Fibroblast of skin of left quadriceps (primary cell): ENCODE results near the gene ITSN1.
"Not testable (repeated sequence)": the region's sequence is repeated elsewhere in the genome, so short reads cannot be mapped to it uniquely, and the experiment has no call there.

ENCODE experiments used
- DNase-seq, 2 experiments: peaks; one replicate each; pipeline ENCODE4 v3.0.0-alpha.2; 2013; ENCODE audit warnings: low read depth in 2 of 2

ITSN1 gene

DNA sequence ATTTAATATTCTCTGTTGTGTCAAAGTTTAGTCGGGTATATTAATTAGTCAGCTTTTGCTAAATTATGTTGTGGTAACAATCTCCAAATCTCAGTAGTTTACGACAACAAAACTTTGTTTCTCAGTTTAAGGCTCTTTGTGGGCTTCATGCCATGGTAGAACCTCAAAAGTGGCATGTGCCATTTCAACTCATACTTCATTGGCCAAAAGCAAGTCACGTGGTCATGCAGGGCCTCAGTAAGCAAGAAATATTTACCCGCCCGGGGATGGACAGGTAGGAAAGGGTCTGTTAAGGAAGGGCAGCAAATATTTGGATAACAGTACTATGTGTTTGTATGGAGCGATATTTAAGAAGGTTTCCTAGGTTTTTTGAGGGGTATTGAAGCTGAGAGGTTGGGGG is 38.6 kb downstream of the ITSN1 start:
- no peak for DNase-seq

DNA sequence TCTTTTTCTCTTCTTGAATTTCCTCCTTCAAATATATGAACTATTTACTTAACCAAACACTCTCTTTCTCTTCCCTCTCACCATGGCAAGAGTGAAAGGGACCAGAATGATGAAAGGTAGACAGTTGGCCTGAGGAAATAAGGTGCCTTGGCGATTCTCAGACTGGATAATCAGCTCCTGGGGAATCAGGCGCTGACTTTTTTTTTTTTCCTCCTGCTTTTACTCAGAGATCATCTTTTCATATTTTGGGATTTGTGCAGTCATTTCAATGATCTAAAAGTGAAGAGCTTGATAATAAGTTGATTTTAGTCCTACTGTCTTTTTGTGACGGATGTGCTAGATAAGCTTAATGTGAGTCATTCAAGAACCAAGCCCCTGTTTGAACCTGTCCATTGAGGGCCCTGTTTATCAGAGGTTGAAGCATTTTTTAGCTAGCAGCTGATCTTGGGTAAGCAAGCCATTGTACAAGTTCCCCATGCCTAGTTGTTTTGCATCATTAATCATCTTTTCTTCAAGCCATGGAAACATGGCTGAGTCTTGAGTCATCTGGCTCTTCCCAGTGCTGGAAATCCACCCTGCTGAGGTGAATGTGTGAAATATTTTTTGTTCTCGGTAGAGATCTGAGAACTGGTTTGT is 40.8 kb downstream of the ITSN1 start:
- DNase-seq = peak; percentile 84 to 85

DNA sequence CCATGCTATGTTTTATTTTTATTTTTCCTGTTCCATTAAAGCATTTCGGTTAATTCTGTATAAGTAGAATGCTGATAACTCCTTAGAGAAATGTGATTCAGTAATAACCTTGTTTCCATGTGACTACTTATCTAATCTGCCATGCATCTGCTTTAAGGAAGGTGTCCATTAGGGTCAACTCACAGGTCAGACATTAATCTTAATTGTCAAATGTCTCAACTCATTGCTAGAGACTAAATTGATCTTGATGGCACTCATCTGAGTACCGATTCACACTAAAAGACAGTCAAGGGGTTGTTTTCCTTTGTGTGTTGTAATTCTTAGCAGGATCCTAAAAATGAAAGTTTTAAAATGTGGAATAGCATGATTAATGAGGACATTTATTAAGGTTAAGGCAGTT is 41.8 kb downstream of the ITSN1 start:
- no peak for DNase-seq

DNA sequence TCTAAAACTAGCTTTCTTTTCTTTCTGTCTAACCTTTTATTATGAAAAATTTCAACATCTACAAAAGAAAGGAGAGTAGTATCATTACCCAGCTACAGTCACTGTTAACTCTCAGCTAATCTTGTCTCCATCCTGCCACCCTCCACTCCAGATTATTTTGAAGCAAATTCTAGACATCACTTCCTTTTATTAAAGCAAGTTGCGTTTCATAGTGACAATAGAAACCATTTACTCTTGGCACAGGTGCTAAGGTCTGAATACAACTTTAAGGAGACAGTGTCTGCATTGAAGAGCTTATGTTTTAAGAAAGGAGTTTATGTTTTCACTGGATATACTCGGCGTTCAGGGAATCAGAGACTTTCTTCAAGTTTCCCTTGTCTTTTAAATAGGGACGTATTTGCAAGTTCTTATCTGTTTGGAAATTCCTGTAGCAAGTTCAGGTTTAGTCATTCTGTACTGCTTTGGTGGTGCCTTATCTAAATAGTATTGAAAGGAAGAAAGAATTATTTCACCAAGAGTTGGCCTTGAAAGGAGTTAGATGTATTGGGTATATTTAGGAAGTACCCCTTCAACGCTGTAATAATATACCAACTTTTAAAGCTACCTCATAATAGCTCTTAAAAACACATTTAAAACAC is 42.7 kb downstream of the ITSN1 start:
- DNase-seq = no peak

DNA sequence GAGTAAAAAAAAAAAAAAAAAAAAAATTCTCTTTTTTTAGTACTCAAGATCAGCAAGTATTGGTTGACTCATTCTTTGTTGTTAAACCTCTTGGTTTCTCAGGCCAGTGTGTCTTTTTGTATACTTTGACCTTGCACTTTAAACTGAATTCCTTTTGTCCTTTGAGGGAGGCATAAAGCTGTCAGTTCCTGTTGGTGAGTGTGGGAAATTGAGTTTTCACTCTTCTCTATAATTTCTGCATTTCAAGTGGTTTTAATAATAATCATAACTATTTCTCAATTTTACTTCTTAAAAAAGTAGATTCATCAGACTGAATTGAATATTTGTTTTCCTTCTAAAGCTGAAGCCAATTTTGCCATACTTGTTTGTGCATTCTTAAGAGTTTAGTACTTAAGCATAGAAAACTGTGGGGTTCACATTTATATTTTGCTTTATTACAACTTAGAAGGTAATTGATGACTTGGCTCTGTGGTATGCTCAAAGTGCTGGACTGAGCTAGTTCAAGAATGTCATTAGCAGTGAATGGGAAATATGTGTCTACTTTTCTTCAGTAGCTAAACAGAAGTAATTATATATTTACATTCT is 43.4 kb downstream of the ITSN1 start:
- peak; percentile 74 for DNase-seq

DNA sequence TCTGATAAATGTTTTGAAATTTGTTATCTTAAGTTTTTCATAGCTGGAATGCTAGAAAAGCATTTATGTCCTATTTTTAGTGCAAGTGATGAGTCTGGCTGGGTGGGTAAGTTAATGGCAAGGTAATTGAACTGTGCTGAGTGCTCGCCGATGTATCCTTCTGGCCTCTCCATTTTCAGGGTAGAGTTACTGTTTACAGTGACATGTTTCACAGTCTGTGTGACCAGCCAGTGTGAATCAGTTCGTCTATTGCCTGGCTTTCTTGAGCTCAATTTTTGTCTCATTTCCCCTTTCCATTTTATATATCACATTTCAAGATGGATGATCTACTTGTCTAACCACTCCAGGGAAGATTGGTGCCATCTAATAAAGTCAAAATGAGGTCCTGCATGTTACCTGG is 44.1 kb downstream of the ITSN1 start:
- no peak for DNase-seq

DNA sequence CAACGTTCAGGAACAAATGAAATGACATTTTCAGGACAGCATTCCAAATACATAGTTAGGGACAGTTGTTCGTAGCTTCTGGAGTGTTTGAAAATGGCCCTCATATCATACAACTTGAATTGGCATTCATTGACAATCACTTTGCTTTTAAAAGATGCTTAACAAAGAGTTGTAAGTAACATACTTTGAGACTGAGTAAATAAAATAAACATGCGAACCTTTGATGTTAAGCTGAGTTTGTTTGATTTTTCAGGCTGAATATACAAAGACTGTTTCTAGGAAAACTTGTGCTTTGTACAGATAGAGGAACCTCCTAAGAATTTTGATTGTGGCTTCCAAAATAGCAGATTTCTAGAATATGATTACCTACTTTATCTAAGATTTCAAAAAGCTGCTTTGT is 45.3 kb downstream of the ITSN1 start:
- DNase-seq = no peak

DNA sequence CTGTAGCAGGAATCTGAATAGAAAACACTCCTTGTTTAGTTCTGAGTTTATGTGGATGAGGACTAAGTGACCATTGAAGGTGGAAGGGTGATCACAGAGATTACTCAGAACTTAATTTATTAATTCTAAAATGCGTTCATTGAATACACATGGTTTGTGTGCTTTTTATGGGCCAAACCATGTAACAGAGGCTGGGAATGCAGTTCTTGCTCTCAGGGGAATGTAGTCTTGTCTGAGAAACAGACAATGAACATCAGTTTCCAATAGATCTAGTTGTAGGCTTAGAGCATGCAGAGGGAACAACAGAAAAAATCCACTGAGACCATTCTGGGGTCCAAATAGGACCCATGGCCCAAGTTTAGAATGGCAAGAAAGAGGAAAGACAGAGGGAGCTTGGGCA is 46.1 kb downstream of the ITSN1 start:
- peak; percentile 59 to 70 for DNase-seq

DNA sequence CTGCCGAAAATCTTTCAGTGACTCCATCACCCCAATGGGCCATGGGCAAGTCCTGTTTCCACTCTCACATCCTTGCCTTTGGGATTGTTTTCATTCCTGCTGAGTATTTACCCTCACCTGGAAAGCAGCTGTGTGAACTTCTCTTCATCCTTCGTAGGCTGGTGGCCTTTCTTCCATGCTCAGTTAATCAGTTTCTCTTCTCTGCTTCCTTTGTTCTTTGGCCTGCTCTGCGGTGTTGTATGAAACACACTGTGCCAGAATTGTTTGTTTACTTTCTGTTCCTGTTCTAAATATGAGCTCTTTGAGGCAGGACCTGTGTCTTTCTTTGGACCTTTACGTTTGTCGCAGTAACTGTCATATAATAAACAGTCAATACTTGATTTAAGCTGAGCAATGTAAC is 48.6 kb downstream of the ITSN1 start:
- DNase-seq = no peak

DNA sequence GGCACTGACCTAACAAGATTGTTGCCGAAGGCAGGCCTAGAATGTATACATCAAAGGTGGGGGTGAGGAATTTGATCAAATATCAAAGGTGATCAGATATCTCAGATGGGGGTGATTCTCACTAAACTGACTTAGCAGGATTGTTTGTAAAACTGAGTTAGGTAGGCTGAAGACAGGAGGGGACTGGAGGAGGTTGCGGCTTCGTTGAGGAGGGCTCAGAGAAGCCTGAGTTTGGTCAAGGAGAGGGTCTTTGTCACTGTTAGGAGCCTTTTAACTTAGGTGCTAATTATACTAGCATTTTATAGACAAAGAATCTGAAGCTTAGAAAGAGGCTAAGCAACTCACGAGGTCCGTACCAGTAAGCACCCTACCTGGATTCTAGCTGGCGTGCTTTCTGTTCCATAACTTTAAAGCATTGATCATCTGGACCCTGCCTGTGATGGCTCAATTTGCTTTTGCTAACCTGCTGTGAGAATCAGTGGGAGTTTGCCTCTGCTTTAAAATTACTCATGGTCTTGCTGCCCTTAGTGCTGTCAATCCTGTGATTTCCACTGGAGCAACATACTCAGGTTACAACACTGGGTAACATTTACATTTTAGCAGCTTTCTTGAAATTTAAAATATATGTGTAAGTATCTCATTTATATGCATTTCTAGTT is 49.8 kb downstream of the ITSN1 start:
- no peak for DNase-seq

DNA sequence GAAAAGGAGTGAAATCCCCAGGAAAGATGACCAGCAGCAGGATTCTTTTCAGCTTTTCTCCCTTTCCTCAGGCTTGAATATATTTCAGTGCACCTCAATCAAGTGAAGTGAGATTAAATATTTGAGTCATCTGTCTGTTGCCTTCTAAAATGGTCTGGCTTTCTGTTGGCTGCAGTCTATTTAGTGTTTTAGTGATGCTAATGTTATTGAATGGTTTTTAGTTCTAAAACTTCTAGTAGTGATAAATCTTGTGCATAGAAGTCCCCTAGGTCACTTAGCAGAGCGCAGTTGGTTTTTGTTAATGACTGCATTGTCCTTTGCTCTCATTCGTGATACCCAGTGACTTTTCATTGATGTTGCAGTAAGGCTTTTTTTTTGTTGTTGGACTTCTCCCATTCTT is 53.5 kb downstream of the ITSN1 start:
- DNase-seq = no peak

DNA sequence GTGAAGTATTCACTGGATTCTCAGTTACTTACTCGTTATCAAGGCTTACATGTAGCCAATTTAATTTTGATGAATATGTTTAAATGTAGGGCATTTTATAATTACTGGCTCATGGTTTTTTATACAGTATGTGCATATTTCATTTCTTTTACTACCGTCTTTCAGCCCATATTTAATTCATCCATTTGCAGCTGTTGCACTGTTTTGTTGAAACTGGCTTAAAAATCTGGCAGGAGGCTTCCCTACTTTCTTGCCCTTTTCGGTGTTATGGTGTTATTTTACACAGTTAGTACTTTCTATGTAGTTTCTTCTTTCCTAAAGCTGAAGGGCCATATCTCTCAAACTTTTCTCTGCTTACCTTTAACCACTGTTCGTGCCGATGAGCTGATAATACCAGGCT is 54.2 kb downstream of the ITSN1 start:
- no peak for DNase-seq

DNA sequence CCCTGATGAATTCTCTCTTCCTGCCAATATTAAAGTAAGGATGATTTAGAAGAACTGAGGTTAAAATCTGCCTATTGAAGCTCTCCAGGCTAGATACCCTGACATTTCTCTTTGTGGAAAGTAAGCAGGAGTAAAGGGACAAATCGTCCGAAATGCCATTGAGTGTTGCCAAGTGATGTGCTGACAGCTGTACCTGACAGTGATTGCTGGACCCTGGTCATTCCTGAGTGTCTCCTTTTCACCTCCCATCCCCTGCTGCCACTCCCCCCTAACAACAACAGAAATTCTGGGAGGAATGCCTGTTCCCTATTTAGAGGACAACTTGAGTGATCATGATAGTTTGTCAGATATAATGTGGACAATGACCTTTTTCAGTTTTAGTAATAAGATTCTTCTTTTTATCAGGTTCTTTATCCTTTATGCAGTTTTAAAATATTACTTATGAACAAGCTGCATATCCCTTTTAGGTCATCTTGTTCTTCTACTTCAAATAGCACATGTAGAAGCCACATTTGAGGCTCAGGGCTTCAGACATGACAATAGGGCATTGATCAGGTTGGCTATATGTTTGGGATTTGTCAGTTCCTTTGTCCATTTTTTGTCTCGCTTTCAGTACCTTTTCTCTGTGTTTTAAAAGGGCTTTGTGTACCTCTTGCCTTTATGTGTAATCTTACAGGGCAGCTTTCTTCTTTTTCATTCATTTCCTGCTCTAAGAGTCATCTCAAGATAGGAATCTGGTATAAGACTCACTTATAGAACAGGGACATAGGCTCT is 56.0 kb downstream of the ITSN1 start:
- DNase-seq = no peak

DNA sequence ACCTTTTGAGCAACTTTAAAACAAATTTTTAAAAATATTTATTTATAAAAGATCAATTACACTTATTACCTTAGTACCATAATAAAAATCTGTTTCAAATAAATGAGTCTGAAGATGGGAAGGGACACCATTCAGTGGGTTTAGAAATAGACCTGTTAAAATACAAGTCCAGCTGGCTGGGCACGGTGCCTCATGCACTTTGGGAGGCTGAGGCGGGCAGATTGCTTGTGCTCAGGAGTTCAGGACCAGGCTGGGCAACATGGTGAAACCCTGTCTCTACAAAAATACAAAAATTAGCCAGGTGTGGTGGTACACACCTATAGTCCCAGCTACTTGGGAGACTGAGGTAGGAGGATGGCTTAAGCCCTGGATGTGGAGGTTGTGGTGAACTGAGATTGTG is 57.0 kb downstream of the ITSN1 start:
- no peak for DNase-seq

DNA sequence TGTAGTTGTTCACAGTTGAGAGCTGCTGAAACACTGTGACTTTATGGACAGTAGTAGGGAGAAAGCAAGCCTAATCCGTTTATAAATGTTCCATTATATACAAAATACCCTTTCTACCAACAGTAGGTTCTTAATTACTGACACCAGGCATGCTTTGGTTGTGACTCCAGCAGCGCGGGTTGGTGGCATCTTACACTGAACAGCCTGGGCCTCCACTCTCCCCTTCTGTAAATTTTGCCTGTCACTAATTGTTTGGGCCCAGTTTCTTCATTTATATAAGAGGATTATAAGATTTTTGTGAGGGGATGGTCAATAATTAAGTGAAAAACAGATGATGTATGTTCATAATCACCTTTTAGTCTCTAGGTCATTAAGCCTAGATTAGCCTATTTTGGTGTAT is 58.2 kb downstream of the ITSN1 start:
- no peak for DNase-seq

DNA sequence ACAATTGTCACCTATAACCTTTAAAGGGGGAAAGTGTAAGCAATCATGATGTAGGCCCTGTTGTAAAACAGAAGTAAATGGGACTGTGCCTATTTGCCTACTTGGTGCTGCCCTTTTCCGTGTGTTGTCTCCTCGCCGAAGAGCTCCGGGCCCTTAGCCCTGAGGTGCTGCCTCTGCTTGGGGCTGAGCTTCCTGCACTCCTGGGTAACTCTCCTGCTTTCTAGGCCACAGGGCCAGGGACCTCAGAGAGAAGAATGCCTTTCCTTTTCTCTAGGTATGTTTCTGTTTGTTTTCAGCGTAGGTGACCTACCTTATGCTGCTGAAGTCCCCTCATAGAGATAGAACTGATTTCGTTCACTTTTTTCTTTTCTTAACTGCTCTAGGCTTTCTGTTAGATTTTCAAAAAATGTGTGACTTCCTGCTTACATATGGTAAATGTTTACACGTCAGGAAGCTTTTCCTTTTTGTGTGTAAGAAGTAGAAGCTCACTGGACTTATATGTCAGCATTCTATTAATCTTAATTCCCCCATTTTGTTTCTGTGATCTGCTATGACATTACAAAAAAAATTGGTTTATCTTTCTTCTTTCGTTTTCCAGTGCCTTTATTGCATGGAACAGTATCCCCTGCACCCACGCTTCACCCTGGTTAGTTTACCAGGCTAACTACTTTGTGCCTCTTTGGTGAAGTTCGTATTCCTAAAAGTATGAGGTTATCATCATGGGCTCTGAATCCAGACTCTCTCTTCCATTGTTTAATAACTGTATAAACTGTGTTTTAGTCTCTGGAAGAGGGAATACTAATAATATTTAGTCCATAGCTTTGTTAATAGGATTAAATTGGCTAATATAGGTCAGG is 61.7 kb downstream of the ITSN1 start:
- no peak for DNase-seq

DNA sequence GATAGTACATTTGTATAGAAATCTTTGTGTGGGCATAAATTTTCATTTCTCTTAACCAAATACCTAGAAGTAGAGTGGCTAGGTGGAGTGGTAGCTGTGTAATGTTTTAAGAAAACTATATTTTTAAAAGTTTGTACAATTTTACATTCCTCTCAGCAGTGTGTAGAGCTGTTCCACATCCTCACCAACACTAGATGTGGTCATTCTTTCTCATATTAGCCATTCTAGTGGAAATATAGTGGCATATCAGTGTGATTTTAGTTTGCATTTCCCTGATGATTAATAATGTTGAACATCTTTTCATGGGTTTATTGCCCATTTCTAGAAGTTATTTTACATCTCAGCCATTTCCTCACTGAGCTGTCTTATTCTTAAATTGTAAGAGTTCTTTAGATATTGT is 65.5 kb downstream of the ITSN1 start:
- no peak for DNase-seq

DNA sequence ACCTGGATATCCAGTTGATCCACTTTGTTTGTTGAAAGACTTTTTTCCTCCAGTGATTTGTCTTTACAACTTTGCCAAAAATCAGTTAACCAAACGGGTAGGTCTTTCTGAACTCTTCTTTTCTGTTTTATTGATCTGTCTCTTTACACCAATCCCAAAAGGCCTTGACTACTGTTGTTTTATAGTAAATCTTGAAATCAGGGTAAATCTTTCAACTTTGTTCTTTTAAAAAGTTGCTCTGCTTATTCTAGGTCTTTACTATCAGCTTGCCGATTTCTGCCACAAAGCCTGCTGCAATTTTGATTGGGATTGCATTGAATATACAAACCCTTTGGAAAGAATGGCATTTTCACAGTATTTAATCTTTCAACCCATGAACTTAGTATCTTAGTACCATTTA is 66.6 kb downstream of the ITSN1 start:
- no peak for DNase-seq

DNA sequence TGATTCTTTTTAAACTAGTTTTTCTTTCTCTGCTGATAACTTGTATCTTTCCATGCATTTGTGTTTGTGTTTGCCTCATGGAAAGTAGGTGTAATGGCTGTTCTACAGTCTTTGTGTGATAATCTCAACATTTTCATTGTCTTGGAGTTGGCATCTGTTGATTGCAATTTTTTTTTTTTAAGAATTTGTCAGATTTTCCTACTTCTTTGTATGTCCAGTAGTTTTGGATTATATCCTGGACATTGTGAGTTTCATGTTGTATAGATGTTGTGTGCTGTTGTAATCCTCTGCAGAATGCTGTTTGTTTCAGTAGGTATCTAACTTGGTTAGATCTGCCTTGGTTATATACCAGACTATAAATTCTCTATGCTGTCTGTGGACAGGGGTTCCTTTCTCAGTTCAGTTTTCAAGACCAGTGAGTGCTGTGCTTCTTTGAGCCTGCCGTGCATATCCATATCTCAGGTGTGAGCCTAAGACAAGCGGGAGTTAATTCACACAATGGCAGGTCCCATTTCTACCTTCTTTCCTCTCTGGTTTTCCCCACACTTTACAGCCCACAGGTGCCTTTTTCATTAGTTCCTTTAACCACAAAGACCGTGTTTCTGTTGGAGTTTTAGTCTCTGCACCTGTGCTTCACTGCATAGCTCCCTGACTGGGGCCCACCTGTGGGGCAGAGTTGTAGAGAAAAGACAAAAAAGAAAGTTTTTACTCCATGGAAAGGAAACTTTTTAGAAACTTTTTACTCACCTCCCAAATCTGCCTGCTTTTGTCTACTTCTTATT is 69.9 kb downstream of the ITSN1 start:
- no peak for DNase-seq

DNA sequence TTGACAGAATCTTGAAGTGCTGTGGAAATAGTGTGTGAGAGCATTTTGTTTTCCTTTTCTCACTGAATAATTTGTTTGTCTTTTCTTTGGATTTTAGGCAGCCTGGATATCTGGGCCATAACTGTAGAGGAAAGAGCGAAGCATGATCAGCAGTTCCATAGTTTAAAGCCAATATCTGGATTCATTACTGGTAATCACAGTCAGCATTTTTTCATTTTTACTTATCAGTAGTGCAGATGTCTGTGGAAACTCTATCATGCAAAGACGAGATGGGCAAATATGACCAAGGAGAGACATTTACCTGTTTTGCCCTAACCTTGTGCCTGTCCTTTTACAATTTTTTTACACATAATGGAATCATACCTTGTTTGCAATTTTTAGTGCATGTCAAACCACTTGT is 78.8 kb downstream of the ITSN1 start:
- DNase-seq = no peak

DNA sequence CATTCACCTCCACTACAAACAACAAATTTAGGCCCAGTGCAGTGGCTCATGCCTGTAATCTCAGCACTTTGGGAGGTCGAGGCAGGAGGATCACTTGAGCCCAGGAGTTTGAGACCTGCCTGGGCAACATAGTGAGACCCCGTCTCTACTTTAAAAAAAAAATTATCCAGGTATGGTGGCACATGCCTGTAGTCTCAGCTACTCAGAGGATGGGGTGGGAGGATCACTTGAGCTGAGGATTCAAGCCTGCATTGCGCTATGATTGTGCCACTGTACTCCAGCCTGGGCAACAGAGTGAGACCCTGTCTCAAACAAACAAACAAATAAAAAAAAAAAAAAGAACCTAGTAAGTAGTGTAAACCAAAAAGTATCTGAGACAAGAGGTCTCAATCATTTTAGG is 86.8 kb downstream of the ITSN1 start:
- not testable (repeated sequence) for DNase-seq
